Measurements from ENCODE around the gene LRMDA.

DNA sequence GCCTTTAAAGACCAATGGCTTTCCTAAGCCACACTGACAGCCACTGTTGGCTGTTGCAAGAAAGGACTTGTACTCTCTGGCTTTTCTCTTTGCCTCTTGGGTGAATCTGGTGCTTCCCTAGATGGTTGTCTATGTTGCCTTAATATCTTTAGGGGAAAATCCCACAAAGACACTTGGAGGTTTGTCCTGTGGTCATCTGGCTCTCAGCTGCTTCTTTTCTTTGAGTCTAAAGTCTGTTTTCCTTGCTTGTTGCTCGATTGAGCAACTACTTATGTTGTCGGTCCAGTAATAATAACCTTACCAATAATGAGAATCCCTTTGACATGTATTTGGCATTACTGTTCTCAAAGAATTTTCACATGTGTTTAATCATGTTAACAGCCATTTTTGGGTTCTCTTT lies 537.6 kb downstream of the LRMDA start:
- TF ChIP-seq, protein P1, sequence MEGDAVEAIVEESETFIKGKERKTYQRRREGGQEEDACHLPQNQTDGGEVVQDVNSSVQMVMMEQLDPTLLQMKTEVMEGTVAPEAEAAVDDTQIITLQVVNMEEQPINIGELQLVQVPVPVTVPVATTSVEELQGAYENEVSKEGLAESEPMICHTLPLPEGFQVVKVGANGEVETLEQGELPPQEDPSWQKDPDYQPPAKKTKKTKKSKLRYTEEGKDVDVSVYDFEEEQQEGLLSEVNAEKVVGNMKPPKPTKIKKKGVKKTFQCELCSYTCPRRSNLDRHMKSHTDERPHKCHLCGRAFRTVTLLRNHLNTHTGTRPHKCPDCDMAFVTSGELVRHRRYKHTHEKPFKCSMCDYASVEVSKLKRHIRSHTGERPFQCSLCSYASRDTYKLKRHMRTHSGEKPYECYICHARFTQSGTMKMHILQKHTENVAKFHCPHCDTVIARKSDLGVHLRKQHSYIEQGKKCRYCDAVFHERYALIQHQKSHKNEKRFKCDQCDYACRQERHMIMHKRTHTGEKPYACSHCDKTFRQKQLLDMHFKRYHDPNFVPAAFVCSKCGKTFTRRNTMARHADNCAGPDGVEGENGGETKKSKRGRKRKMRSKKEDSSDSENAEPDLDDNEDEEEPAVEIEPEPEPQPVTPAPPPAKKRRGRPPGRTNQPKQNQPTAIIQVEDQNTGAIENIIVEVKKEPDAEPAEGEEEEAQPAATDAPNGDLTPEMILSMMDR (IDR thresholded peaks at IDR 0.05) = no peak
- TF ChIP-seq EZH2phosphoT487 (IDR thresholded peaks at IDR 0.05) = no peak

Measured in neural progenitor cell (in vitro differentiated cells).